Endothelial cell (in vitro differentiated cells): ENCODE measurements around the gene CHP2. TPM values are rescaled to one million over a fixed set of nuclear protein-coding genes. Genes with fewer than 3 reads are reported as not detected.
"Not testable (repeated sequence)": the region's sequence is repeated elsewhere in the genome, so short reads cannot be mapped to it uniquely, and the experiment has no call there.

Experiments used
- DNase-seq: peaks from one replicate; pipeline ENCODE4 v3.0.0; 2021; ENCODE audit warnings: low spot score
- H3K27ac Mint-ChIP-seq: one replicate; pipeline ENCODE4 v1.8.0; 2021; ENCODE audit warnings: mixed read lengths, inconsistent platforms; ENCODE audit not compliant: unreplicated experiment
- H3K27me3 Mint-ChIP-seq: one replicate; pipeline ENCODE4 v1.8.0; 2021; ENCODE audit warnings: mild to moderate bottlenecking, moderate library complexity, mixed read lengths, inconsistent platforms; ENCODE audit not compliant: unreplicated experiment
- H3K36me3 Mint-ChIP-seq: one replicate; pipeline ENCODE4 v1.8.0; 2021; ENCODE audit warnings: mild to moderate bottlenecking, low read depth, mixed read lengths, inconsistent platforms; ENCODE audit not compliant: unreplicated experiment
- H3K4me1 Mint-ChIP-seq: one replicate; pipeline ENCODE4 v1.8.0; 2021; ENCODE audit warnings: mild to moderate bottlenecking, mixed read lengths, inconsistent platforms; ENCODE audit not compliant: unreplicated experiment
- H3K4me3 Mint-ChIP-seq: one replicate; pipeline ENCODE4 v1.8.0; 2021; ENCODE audit warnings: mild to moderate bottlenecking, mixed read lengths, inconsistent platforms; ENCODE audit not compliant: unreplicated experiment
- H3K9me3 Mint-ChIP-seq: one replicate; pipeline ENCODE4 v1.8.0; 2021; ENCODE audit warnings: mixed read lengths, inconsistent platforms; ENCODE audit not compliant: unreplicated experiment
- total RNA-seq: library from RNA; stranded (reverse); fragmentation: NEBNext Ultra II Directional; extraction: Animal tissue kit (Norgen Biotek cat#: 25700); gene quantifications from one replicate; pipeline ENCODE4 v1.2.1, GENCODE V29; 2021; ENCODE audit not compliant: unreplicated experiment
- TF ChIP-seq, protein P1 (sequence below): fragments of 200-600 bp; sonication (generic); IDR thresholded peaks from one replicate; pipeline ENCODE4 v1.5.0; 2021; ENCODE audit warnings: antibody characterized with exemption; ENCODE audit not compliant: unreplicated experiment

Gene CHP2
- total RNA-seq, 1 donor from 2014 or later = not detected

- Mint-ChIP-seq H3K4me3 (peak overlapping the region; percentile 51), H3K9me3 (no peaks in the 10 kb centered on the region), H3K36me3 (peaks cover 10% of the 10 kb centered on the region), H3K27me3 (peaks cover 2% of the 10 kb centered on the region), H3K4me1 (no peaks in the 10 kb centered on the region), H3K27ac (no peak overlapping the region)
- TF ChIP-seq, protein P1, sequence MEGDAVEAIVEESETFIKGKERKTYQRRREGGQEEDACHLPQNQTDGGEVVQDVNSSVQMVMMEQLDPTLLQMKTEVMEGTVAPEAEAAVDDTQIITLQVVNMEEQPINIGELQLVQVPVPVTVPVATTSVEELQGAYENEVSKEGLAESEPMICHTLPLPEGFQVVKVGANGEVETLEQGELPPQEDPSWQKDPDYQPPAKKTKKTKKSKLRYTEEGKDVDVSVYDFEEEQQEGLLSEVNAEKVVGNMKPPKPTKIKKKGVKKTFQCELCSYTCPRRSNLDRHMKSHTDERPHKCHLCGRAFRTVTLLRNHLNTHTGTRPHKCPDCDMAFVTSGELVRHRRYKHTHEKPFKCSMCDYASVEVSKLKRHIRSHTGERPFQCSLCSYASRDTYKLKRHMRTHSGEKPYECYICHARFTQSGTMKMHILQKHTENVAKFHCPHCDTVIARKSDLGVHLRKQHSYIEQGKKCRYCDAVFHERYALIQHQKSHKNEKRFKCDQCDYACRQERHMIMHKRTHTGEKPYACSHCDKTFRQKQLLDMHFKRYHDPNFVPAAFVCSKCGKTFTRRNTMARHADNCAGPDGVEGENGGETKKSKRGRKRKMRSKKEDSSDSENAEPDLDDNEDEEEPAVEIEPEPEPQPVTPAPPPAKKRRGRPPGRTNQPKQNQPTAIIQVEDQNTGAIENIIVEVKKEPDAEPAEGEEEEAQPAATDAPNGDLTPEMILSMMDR = no peak
- DNase-seq = no peak
These were observed 44.3 kb upstream of the CHP2 start for GRCh38 chr16:23710504-23710903.

DNA sequence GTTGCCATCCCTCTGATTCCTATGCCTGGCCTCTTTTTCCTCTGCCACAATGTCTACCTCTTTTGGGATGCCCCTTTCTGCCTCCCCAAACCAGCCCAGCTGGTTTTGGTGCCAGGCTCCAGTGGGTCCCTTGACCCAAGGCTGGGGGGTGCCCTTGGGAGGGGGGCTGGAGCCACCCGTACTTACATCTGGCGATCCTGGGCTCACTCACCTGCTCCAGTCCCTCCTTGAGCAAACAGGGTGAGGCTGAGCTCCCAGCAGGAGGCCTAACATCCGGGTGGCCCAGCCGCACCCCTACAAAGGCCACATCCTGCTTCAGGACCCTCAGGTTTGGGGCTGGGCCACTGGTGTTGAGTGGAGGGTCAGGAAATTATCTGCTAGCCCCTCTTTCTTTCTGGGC, 43.0 kb upstream of the CHP2 start:
- DNase-seq = no peak
- peaks cover 10% of the 10 kb centered on the region for H3K36me3 Mint-ChIP-seq
- H3K9me3 Mint-ChIP-seq = no peaks in the 10 kb centered on the region
- no peaks in the 10 kb centered on the region for H3K4me1 Mint-ChIP-seq
- H3K4me3 Mint-ChIP-seq = no peak overlapping the region
- H3K27me3 Mint-ChIP-seq = no peaks in the 10 kb centered on the region
- no peak overlapping the region for H3K27ac Mint-ChIP-seq
- TF ChIP-seq, protein P1 = no peak

DNA sequence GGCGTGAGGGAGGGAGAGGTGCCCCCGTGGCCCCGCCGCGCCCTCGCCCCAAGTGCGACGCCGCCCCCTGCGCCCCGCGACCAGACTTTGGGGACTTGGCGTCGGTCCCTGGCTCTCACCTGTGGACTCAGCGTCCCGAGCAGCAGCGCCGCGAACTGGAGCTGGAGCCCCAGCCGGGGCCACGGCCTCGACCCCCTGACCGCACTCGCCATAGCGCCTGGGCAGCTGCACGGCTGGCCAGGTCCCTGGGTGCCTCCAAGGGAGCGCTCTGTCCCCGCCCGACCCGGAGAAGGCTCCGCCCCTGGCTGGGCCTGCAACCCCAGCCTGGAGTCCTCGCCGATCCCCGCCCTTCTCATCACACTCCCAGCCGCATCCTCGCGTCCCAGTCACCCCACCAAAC, 41.9 kb upstream of the CHP2 start, which contains the start of gene ERN2:
ERN2 (minus strand) TSS at position 247 of the 400 bp plus-strand sequence; CDS start at position 212, 35 bp downstream.
- Mint-ChIP-seq H3K27ac (no peak within 1 kb of the TSS), H3K4me3 (no peak within 1 kb of the TSS), H3K9me3 (no peaks in the 10 kb centered on the region), H3K36me3 (peaks cover 10% of the 10 kb centered on the region), H3K27me3 (no peaks in the 10 kb centered on the region), H3K4me1 (no peaks in the 10 kb centered on the region)
- TF ChIP-seq, protein P1 = no peak
- no peak for DNase-seq

DNA sequence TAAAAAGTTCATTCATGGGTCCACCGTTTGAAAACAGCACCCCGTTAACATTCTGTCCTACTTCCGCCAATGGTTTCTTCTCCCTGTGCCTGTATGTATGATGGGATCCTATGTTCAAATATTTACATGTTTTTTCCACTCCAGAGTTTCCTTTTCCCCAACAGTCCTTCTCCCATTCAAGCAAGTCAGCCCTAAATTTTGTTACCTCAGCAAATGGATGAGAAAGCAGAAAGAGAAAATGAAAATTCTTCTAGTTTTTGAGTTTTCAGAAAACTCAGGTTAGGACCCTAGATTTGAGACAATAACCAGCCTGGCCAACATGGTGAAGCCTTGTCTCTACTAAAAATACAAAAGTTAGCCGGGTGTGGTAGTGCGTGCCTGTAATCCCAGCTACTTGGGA, 38.3 kb upstream of the CHP2 start:
- no peak for DNase-seq
- H3K4me3 Mint-ChIP-seq = no peak overlapping the region
- no peaks in the 10 kb centered on the region for H3K9me3 Mint-ChIP-seq
- no peaks in the 10 kb centered on the region for H3K27me3 Mint-ChIP-seq
- H3K36me3 Mint-ChIP-seq = peaks cover 6% of the 10 kb centered on the region
- TF ChIP-seq, protein P1 = no peak
- H3K27ac Mint-ChIP-seq = no peak overlapping the region
- H3K4me1 Mint-ChIP-seq = no peaks in the 10 kb centered on the region

- H3K4me3 Mint-ChIP-seq, H3K36me3 Mint-ChIP-seq, H3K9me3 Mint-ChIP-seq, H3K4me1 Mint-ChIP-seq, H3K27ac Mint-ChIP-seq, H3K27me3 Mint-ChIP-seq, DNase-seq: not testable (repeated sequence)
These were observed 32.1 kb upstream of the CHP2 start for GRCh38 chr16:23722613-23723240.
